H1 (cell line): Measurements from ENCODE around the gene NHSL2. TPM values are rescaled to one million over a fixed set of nuclear protein-coding genes. Genes with fewer than 3 reads are reported as not detected.

Experiments
- CTCF ChIA-PET: fragments of 300-600 bp; sonication (Branson Sonifier 250); formaldehyde crosslinking; loops from one replicate; lab custom pipeline; 2021; ENCODE audit not compliant: partially characterized antibody; lab: Charles Lee
- POLR2A ChIA-PET: fragments of 300-600 bp; sonication (Branson Sonifier 250); formaldehyde crosslinking; loops from one replicate; lab custom pipeline; 2021; ENCODE audit warnings: inconsistent platforms; ENCODE audit not compliant: partially characterized antibody; lab: Charles Lee
- DNase-seq, 2 experiments: peaks; one replicate each; pipeline versions ENCODE4 v3.0.0 to v3.0.0-alpha.2; 2010 to 2022; ENCODE audit warnings: low spot score in 2 of 2, low read depth in 1 of 2, mixed read lengths in 1 of 2
- FAIRE-seq: peaks from 2 replicates; lab custom pipeline; 2011; peaks lifted over from hg19 to GRCh38; lab: Jason Lieb, UNC
- H2AFZ ChIP-seq: 2 replicates; pipeline ENCODE4 v1.8.1; 2012; ENCODE audit warnings: low read length, inconsistent platforms
- H2AK5ac ChIP-seq: 2 replicates; pipeline ENCODE4 v1.6.1; 2013; ENCODE audit warnings: low read depth, low read length
- H2BK120ac ChIP-seq: replicated peaks from 2 replicates; pipeline ENCODE3; 2013; ENCODE audit warnings: low read depth, low read length, inconsistent platforms
- H2BK12ac ChIP-seq: 2 replicates; pipeline ENCODE4 v1.6.1; 2013; ENCODE audit warnings: low read depth, low read length
- H2BK15ac ChIP-seq: 2 replicates; pipeline ENCODE4 v1.6.1; 2013; ENCODE audit warnings: low read length
- H2BK20ac ChIP-seq: 2 replicates; pipeline ENCODE4 v1.6.1; 2013; ENCODE audit warnings: low read length
- H2BK5ac ChIP-seq: 2 replicates; pipeline ENCODE4 v1.6.1; 2013; ENCODE audit warnings: low read depth, low read length
- H3K14ac ChIP-seq: 2 replicates; pipeline ENCODE4 v1.6.1; 2013; ENCODE audit warnings: inconsistent platforms; ENCODE audit not compliant: insufficient read length
- H3K18ac ChIP-seq: 2 replicates; pipeline ENCODE4 v1.6.1; 2013; ENCODE audit warnings: low read length; ENCODE audit errors: extremely low read depth
- H3K23ac ChIP-seq: 2 replicates; pipeline ENCODE4 v1.6.1; 2013; ENCODE audit warnings: inconsistent platforms; ENCODE audit not compliant: insufficient read length
- H3K23me2 ChIP-seq: 2 replicates; pipeline ENCODE4 v1.6.1; 2013; ENCODE audit warnings: low read depth, low read length
- H3K27ac ChIP-seq: 2 replicates; pipeline ENCODE4 v1.6.1; 2011; ENCODE audit warnings: low read depth, low read length, inconsistent platforms
- H3K27me3 ChIP-seq, 4 experiments: replicated peaks in 1 of 4; 1 replicate in 1 of 4; 2 replicates in 3 of 4; pipeline versions ENCODE4 v1.6.1 to v1.8.1; 2011 to 2013; ENCODE audit warnings: low read length in 3 of 4, mild to moderate bottlenecking in 3 of 4, inconsistent platforms in 2 of 4, mixed read lengths in 2 of 4, moderate library complexity in 1 of 4; ENCODE audit not compliant: control insufficient read depth in 3 of 4, insufficient read depth in 3 of 4; ENCODE audit errors: extremely low read depth in 1 of 4
- H3K36me3 ChIP-seq, 4 experiments: 2 replicates each; pipeline versions ENCODE4 v1.6.1 to v1.8.1; 2011 to 2013; ENCODE audit warnings: mild to moderate bottlenecking in 4 of 4, low read length in 3 of 4, moderate library complexity in 2 of 4, control low read depth in 1 of 4, inconsistent platforms in 1 of 4; ENCODE audit not compliant: insufficient read depth in 4 of 4, control insufficient read depth in 2 of 4
- H3K4ac ChIP-seq: replicated peaks from 2 replicates; pipeline ENCODE3; 2013; ENCODE audit warnings: low read length, low read depth, mixed read lengths, inconsistent platforms; ENCODE audit not compliant: insufficient read length
- H3K4me1 ChIP-seq, 4 experiments: replicated peaks in 1 of 4; 1 replicate in 1 of 4; 2 replicates in 3 of 4; pipeline versions ENCODE4 v1.6.1 to v1.8.1; 2011 to 2013; ENCODE audit warnings: low read length in 3 of 4, inconsistent platforms in 2 of 4, mixed read lengths in 1 of 4; ENCODE audit not compliant: insufficient read depth in 4 of 4, control insufficient read depth in 3 of 4
- H3K4me2 ChIP-seq, 2 experiments: 2 replicates each; pipeline versions ENCODE4 v1.6.1 to v1.8.1; 2011 to 2013; ENCODE audit warnings: low read depth in 2 of 2, low read length in 2 of 2, control low read depth in 1 of 2, inconsistent platforms in 1 of 2, mild to moderate bottlenecking in 1 of 2; ENCODE audit not compliant: insufficient read depth in 1 of 2
- H3K4me3 ChIP-seq, 4 experiments: fragments of 200-600, 300-600 bp in 1 of 4; sonication (generic), shearing (Covaris generic), sonication (Bioruptor Twin) in 1 of 4; 2 replicates each; pipeline versions ENCODE4 v1.5.1 to v1.8.1; 2011 to 2016; ENCODE audit warnings: low read length in 4 of 4, low read depth in 3 of 4, control low read depth in 2 of 4, inconsistent platforms in 2 of 4, mild to moderate bottlenecking in 2 of 4, mixed read lengths in 1 of 4, moderate library complexity in 1 of 4; ENCODE audit not compliant: insufficient read depth in 2 of 4; ENCODE audit errors: extremely low read depth in 1 of 4
- H3K56ac ChIP-seq: replicated peaks from 2 replicates; pipeline ENCODE3; 2013; ENCODE audit warnings: low read depth, mild to moderate bottlenecking, mixed read lengths, low read length, inconsistent platforms; ENCODE audit not compliant: insufficient read length
- H3K79me1 ChIP-seq: 2 replicates; pipeline ENCODE4 v1.6.1; 2013; ENCODE audit warnings: low read depth, low read length, control low read depth
- H3K79me2 ChIP-seq, 2 experiments: 2 replicates each; pipeline versions ENCODE4 v1.6.1 to v1.8.1; 2012 to 2013; ENCODE audit warnings: low read length in 2 of 2, mild to moderate bottlenecking in 2 of 2, inconsistent platforms in 1 of 2; ENCODE audit not compliant: insufficient read depth in 2 of 2, control insufficient read depth in 1 of 2
- H3K9ac ChIP-seq, 4 experiments: replicated peaks in 1 of 4; 1 replicate in 1 of 4; 2 replicates in 3 of 4; pipeline versions ENCODE4 v1.6.1 to v1.8.1; 2011 to 2013; ENCODE audit warnings: low read depth in 3 of 4, low read length in 3 of 4, control low read depth in 2 of 4, mild to moderate bottlenecking in 2 of 4, moderate library complexity in 2 of 4, inconsistent platforms in 1 of 4; ENCODE audit errors: extremely low read depth in 1 of 4
- H3K9me3 ChIP-seq, 2 experiments: 2 replicates each; pipeline versions ENCODE4 v1.6.1 to v1.8.1; 2012 to 2013; ENCODE audit warnings: mild to moderate bottlenecking in 2 of 2, moderate library complexity in 2 of 2, control low read depth in 1 of 2, inconsistent platforms in 1 of 2, low read depth in 1 of 2, low read length in 1 of 2, mixed read lengths in 1 of 2; ENCODE audit not compliant: insufficient read depth in 2 of 2
- H4K20me1 ChIP-seq, 2 experiments: replicated peaks in 1 of 2; 2 replicates each; pipeline versions ENCODE3 to v1.8.1; 2011 to 2013; ENCODE audit warnings: inconsistent platforms in 2 of 2, low read length in 2 of 2, mild to moderate bottlenecking in 1 of 2; ENCODE audit not compliant: insufficient read depth in 2 of 2, control insufficient read depth in 1 of 2
- H4K5ac ChIP-seq: 2 replicates; pipeline ENCODE4 v1.6.1; 2013; ENCODE audit warnings: low read length, low read depth, mixed read lengths, inconsistent platforms; ENCODE audit not compliant: insufficient read length
- H4K8ac ChIP-seq: 2 replicates; pipeline ENCODE4 v1.8.0; 2013; ENCODE audit warnings: mild to moderate bottlenecking, moderate library complexity, low read length, inconsistent platforms; ENCODE audit not compliant: insufficient read depth; ENCODE audit errors: extremely low read depth
- H4K91ac ChIP-seq: replicated peaks from 2 replicates; pipeline ENCODE3; 2013; ENCODE audit warnings: low read length, mixed read lengths, inconsistent platforms; ENCODE audit not compliant: insufficient read length
- CTBP2 ChIP-seq: IDR thresholded peaks from 2 replicates; pipeline ENCODE4 v1.7.0; 2011; ENCODE audit warnings: borderline replicate concordance, mild to moderate bottlenecking, moderate library complexity, mixed read lengths, low read length; ENCODE audit not compliant: insufficient read depth, insufficient read length
- CTCF ChIP-seq, 3 experiments: IDR thresholded peaks; 1 replicate in 2 of 3; 2 replicates in 1 of 3; pipeline versions ENCODE4 v1.5.1 to v1.6.1; 2011; ENCODE audit warnings: low read length in 3 of 3, mild to moderate bottlenecking in 3 of 3, inconsistent platforms in 2 of 3, low read depth in 1 of 3, moderate library complexity in 1 of 3; ENCODE audit not compliant: insufficient read depth in 1 of 3; ENCODE audit errors: control extremely low read depth in 1 of 3
- EZH2 ChIP-seq: fragments of 200-600 bp; sonication (generic); IDR thresholded peaks from 2 replicates; pipeline ENCODE4 v1.7.1; 2012; ENCODE audit warnings: low read depth, mild to moderate bottlenecking, moderate library complexity, low read length, inconsistent platforms; ENCODE audit not compliant: severe bottlenecking
- WGBS, 2 experiments: shearing (Covaris generic) in 1 of 2; methylation state at CpG; one replicate each; pipeline versions ENCODE4 v1.1.6 to v1.1.7; 2013 to 2015; ENCODE audit warnings: low lambda C conversion rate in 2 of 2, mixed read lengths in 2 of 2, inconsistent platforms in 1 of 2, low coverage in 1 of 2, missing lambda C conversion rate in 1 of 2; ENCODE audit not compliant: insufficient replicate concordance in 2 of 2, insufficient coverage in 1 of 2, insufficient read length in 1 of 2; ENCODE audit errors: extremely low coverage in 1 of 2, missing lambda C conversion rate in 1 of 2; 5-methylcytosine and 5-hydroxymethylcytosine counted together
- polyA plus RNA-seq, 7 experiments: library from polyadenylated mRNA; depleted of rRNA in 3 of 7; stranded (reverse) in 5 of 7; unstranded in 2 of 7; fragments of >200 nt in 5 of 7; fragments of 200-250 nt in 2 of 7; gene quantifications; 1 replicate in 5 of 7; 2 replicates in 1 of 7; 4 replicates in 1 of 7; pipeline versions ENCODE4 v1.2.1 to v1.2.3, GENCODE V29; 2011 to 2013; ENCODE audit warnings: missing spikeins in 2 of 7, mixed read lengths in 2 of 7
- total RNA-seq: library from RNA; stranded (reverse); fragmentation: NEBNext Ultra II Directional; extraction: Animal tissue kit (Norgen Biotek cat#: 25700); gene quantifications from 2 replicates; pipeline ENCODE4 v1.2.1, GENCODE V29; 2021

Gene NHSL2
- total and polyA plus RNA-seq, 2 of the 8 experiments (the other 6 are each of a cell fraction or from before 2014, with no cell fraction given) = 3.7 to 7.2 TPM

GRCh38 chrX:72001471-72001870 lies 90.8 kb downstream of the NHSL2 start:
- FAIRE-seq (peak; percentile 90), DNase-seq (no peak)
- Histone ChIP-seq H3K14ac (no peak overlapping the region), H2BK120ac (no peak overlapping the region), H2BK15ac (no peak overlapping the region), H3K4me3 (no peak overlapping the region), H3K4me2 (peak overlapping the region; percentile 17 to 46; a peak in 2 of 4 replicates), H3K79me1 (no peaks in the 10 kb centered on the region), H2BK5ac (no peak overlapping the region), H3K4me1 (peaks cover 3 to 17% (median 11%) of the 10 kb centered on the region in 4 experiments; a peak in 5 of 7 replicates), H4K5ac (no peak overlapping the region), H2AK5ac (no peak overlapping the region), H3K18ac (no peak overlapping the region), H3K23ac (no peak overlapping the region), H4K8ac (no peak overlapping the region), H3K36me3 (no peaks in the 10 kb centered on the region), H4K20me1 (no peaks in the 10 kb centered on the region), H3K56ac (no peak overlapping the region), H3K79me2 (peaks cover 0 to 6% of the 10 kb centered on the region in 2 experiments; a peak in 2 of 4 replicates), H2BK20ac (no peak overlapping the region), H3K9me3 (no peaks in the 10 kb centered on the region), H2BK12ac (0 out of 2 replicates have a peak overlapping the region, but pooled peaks have one; percentile 68), H2AFZ (no peak overlapping the region), H3K4ac (no peak overlapping the region), H3K27me3 (no peaks in the 10 kb centered on the region), H3K23me2 (no peaks in the 10 kb centered on the region), H4K91ac (no peak overlapping the region), H3K27ac (no peak overlapping the region), H3K9ac (no peak overlapping the region)
- WGBS, 2 experiments = 27% methylated on average over 3 of the region's 3 CpGs; no CpG with 5 or more reads in 1 of the 2 experiments
- ChIA-PET CTCF (interaction anchor here (0.8 to 9.5 kb wide), 8 partner anchors 8 to 130 kb away, joined by 3 to 68 read pairs (median 6); partner anchors contain the start of gene NHSL2), POLR2A (interaction anchor here (0.6 to 1.8 kb wide), 4 partner anchors 13 to 90 kb away, joined by 3 to 7 read pairs (median 4); no protein-coding TSS in a partner anchor)
- TF ChIP-seq EZH2 (no peak), CTBP2 (no peak), CTCF (IDR thresholded peaks at IDR 0.05; ENCODE audit: control extremely low read depth in 1 of 3, insufficient read depth in 1 of 3, low read depth in 1 of 3, low read length in 3 of 3) (no peak)
